OCI-LY7 (cell line): Measurements from ENCODE around the gene BCL11A. TPM values are rescaled to one million over a fixed set of nuclear protein-coding genes. Genes with fewer than 3 reads are reported as not detected.

Source experiments
- BruUV-seq: library from RNA; stranded (reverse); fragments of 400-500 nt; replicated peaks from 2 replicates; lab custom pipeline; 2021; lab: Mats Ljungman, UMichigan
- CTCF ChIA-PET: fragments of 300-600 bp; sonication (Branson Sonifier 250); formaldehyde crosslinking; loops from one replicate; lab custom pipeline; 2022; ENCODE audit warnings: antibody characterized with exemption; ENCODE audit not compliant: unreplicated experiment; lab: Charles Lee
- POLR2A ChIA-PET: fragments of 300-600 bp; sonication (Branson Sonifier 250); formaldehyde crosslinking; loops from one replicate; lab custom pipeline; 2022; ENCODE audit warnings: antibody characterized with exemption; lab: Charles Lee
- DNase-seq: peaks from one replicate; pipeline ENCODE4 v3.0.0-alpha.2; 2015; ENCODE audit warnings: low spot score
- H2AFZ ChIP-seq: fragments of 200-600 bp; sonication (generic), shearing (Covaris generic); 2 replicates; pipeline ENCODE4 v1.6.1; 2014; ENCODE audit warnings: mild to moderate bottlenecking, antibody characterized with exemption, low read length, moderate library complexity
- H3K27ac ChIP-seq: fragments of 200-600 bp; sonication (generic); 2 replicates; pipeline ENCODE4 v1.5.1; 2014; ENCODE audit warnings: mixed run types, low read depth, mild to moderate bottlenecking, moderate library complexity, low read length, inconsistent platforms; ENCODE audit not compliant: poor library complexity, severe bottlenecking
- H3K36me3 ChIP-seq: fragments of 200-600 bp; sonication (generic); 2 replicates; pipeline ENCODE4 v1.6.1; 2014; ENCODE audit warnings: mild to moderate bottlenecking, antibody characterized with exemption, low read length, moderate library complexity, mixed read lengths; ENCODE audit not compliant: insufficient read depth
- H3K4me1 ChIP-seq: fragments of 200-600 bp; sonication (generic); 2 replicates; pipeline ENCODE4 v1.5.1; 2014; ENCODE audit warnings: mild to moderate bottlenecking, low read length; ENCODE audit not compliant: insufficient read depth, poor library complexity, severe bottlenecking
- H3K4me2 ChIP-seq: fragments of 200-600 bp; sonication (generic); 2 replicates; pipeline ENCODE4 v1.6.1; 2014; ENCODE audit warnings: mild to moderate bottlenecking, low read length
- H3K4me3 ChIP-seq: fragments of 200-600 bp; sonication (generic); 2 replicates; pipeline ENCODE4 v1.5.1; 2014; ENCODE audit warnings: mild to moderate bottlenecking, low read depth, low read length; ENCODE audit not compliant: poor library complexity, severe bottlenecking
- H3K79me2 ChIP-seq: fragments of 200-600 bp; sonication (generic); 2 replicates; pipeline ENCODE4 v1.6.1; 2016; ENCODE audit warnings: low read depth, mild to moderate bottlenecking, low read length, moderate library complexity, mixed read lengths; ENCODE audit not compliant: insufficient read depth
- H3K9me2 ChIP-seq: fragments of 200-600 bp; sonication (generic); 2 replicates; pipeline ENCODE4 v1.6.1; 2016; ENCODE audit warnings: mild to moderate bottlenecking, low read length, mixed read lengths; ENCODE audit not compliant: insufficient read depth
- H3K9me3 ChIP-seq: fragments of 200-600 bp; sonication (generic); 2 replicates; pipeline ENCODE4 v1.6.1; 2014; ENCODE audit warnings: mild to moderate bottlenecking, mixed run types, low read length, mixed read lengths
- H4K20me1 ChIP-seq: fragments of 200-600 bp; sonication (generic); 2 replicates; pipeline ENCODE4 v1.6.1; 2014; ENCODE audit warnings: mild to moderate bottlenecking, antibody characterized with exemption, low read length, moderate library complexity, mixed read lengths; ENCODE audit not compliant: insufficient read depth
- EZH2phosphoT487 ChIP-seq: fragments of 200-600 bp; sonication (generic); IDR thresholded peaks from 2 replicates; pipeline ENCODE4 v1.6.1; 2018; ENCODE audit warnings: low read depth, borderline replicate concordance, mild to moderate bottlenecking, mixed run types, antibody characterized with exemption, low read length, moderate library complexity, mixed read lengths
- intact Hi-C: fragments of 100-400 bp; cut with micrococcal nuclease; formaldehyde crosslinking; loops from one replicate; pipeline ENCODE4 v1.10.0; 2022; ENCODE audit not compliant: unreplicated experiment
- total RNA-seq, 2 experiments: library from RNA; depleted of rRNA in 1 of 2; stranded (reverse); fragments of >200 nt in 1 of 2; shearing (Covaris generic) in 1 of 2; gene quantifications; 2 replicates each; pipeline ENCODE4 v1.2.3, GENCODE V29; 2014 to 2022
- TF ChIP-seq, protein P1 (sequence below): fragments of 200-600 bp; sonication (generic); conservative IDR thresholded peaks from 2 replicates; pipeline ENCODE4 v1.5.1; 2014; ENCODE audit warnings: mild to moderate bottlenecking, antibody characterized with exemption, low read length, moderate library complexity, mixed read lengths

The BCL11A gene
- total RNA-seq, 2 experiments from 2014 or later = 64.3 to 167 TPM

DNA sequence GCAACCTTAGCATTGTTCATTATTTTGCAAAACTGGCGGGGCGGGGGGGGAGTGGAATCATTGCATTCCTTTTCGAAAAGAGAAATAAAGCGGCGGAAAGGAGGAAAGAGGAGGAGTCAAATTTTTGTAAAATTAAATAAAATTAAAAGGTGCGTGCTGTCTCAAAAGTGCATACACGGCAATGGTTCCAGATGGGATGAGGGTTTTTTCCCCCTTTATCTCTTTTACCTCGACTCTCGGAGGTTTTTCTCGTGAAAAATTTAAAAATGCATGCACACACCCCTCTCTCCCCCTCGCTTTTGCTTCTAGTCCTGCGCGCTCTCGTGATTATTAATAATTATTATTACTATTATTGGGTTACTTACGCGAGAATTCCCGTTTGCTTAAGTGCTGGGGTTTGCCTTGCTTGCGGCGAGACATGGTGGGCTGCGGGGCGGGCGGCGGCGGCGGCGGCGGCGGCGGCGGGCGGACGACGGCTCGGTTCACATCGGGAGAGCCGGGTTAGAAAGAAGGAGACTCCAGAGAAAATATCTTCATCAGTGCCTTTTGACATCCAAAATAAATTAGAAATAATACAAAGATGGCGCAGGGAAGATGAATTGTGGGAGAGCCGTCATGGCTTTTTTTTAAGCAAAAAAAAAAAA is 481 bp downstream of the BCL11A start:
- Histone ChIP-seq H3K27ac (peak overlapping the region; percentile 90), H3K79me2 (peaks cover 71% of the 10 kb centered on the region), H3K9me2 (no peaks in the 10 kb centered on the region), H3K9me3 (no peaks in the 10 kb centered on the region), H3K36me3 (peaks cover 21% of the 10 kb centered on the region), H3K4me3 (peak overlapping the region; percentile 93), H4K20me1 (no peaks in the 10 kb centered on the region), H3K4me1 (peaks cover 17% of the 10 kb centered on the region), H3K4me2 (peak overlapping the region; percentile 100), H2AFZ (peak overlapping the region; percentile 24; the same call in 1 of the 2 replicates)
- TF ChIP-seq, protein P1, sequence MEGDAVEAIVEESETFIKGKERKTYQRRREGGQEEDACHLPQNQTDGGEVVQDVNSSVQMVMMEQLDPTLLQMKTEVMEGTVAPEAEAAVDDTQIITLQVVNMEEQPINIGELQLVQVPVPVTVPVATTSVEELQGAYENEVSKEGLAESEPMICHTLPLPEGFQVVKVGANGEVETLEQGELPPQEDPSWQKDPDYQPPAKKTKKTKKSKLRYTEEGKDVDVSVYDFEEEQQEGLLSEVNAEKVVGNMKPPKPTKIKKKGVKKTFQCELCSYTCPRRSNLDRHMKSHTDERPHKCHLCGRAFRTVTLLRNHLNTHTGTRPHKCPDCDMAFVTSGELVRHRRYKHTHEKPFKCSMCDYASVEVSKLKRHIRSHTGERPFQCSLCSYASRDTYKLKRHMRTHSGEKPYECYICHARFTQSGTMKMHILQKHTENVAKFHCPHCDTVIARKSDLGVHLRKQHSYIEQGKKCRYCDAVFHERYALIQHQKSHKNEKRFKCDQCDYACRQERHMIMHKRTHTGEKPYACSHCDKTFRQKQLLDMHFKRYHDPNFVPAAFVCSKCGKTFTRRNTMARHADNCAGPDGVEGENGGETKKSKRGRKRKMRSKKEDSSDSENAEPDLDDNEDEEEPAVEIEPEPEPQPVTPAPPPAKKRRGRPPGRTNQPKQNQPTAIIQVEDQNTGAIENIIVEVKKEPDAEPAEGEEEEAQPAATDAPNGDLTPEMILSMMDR = no peak
- TF ChIP-seq EZH2phosphoT487 = no peak
- CTCF ChIA-PET = interaction anchor here (1.3 kb wide), 1 partner anchor 225 kb away, joined by 4 read pairs; no protein-coding TSS in a partner anchor
- POLR2A ChIA-PET = interaction anchor here (0.5 to 4.1 kb wide), 10 partner anchors 13 to 729 kb away, joined by 3 to 31 read pairs (median 3); no protein-coding TSS in a partner anchor
- TSS peak; percentile 50 for BruUV-seq
- DNase-seq = peak; percentile 42
- intact Hi-C loops = loop anchor here (5.0 to 10.0 kb wide), 4 partner anchors 332 to 1482 kb away; partner anchors contain the start of gene REL

GRCh38 chr2:60552078-60552850 is 1.2 kb downstream of the BCL11A start:
- TF ChIP-seq, protein P1 = no peak
- no peak for TF ChIP-seq EZH2phosphoT487
- ChIA-PET POLR2A (interaction anchor here (0.6 to 4.1 kb wide), 5 partner anchors 13 to 412 kb away, joined by 3 to 31 read pairs (median 3); no protein-coding TSS in a partner anchor), CTCF (interaction anchor here (1.3 kb wide), 1 partner anchor 224 kb away, joined by 4 read pairs; no protein-coding TSS in a partner anchor)
- peak overlapping the region; percentile 93 for H3K4me3 ChIP-seq
- BruUV-seq = no TSS peak
- peak overlapping the region; percentile 24; the same call in 1 of the 2 replicates for H2AFZ ChIP-seq
- H3K4me2 ChIP-seq = peak overlapping the region; percentile 100
- no peaks in the 10 kb centered on the region for H3K9me3 ChIP-seq
- H3K36me3 ChIP-seq = peaks cover 29% of the 10 kb centered on the region
- H3K9me2 ChIP-seq = no peaks in the 10 kb centered on the region
- H3K79me2 ChIP-seq = peaks cover 72% of the 10 kb centered on the region
- H4K20me1 ChIP-seq = no peaks in the 10 kb centered on the region; the same call in 1 of the 2 replicates
- H3K4me1 ChIP-seq = peaks cover 17% of the 10 kb centered on the region
- intact Hi-C loops = loop anchor here (5.0 to 10.0 kb wide), 4 partner anchors 333 to 1483 kb away; partner anchors contain the start of gene REL
- H3K27ac ChIP-seq = peak overlapping the region; percentile 90
- peak; percentile 73 for DNase-seq
